ENCODE data around the gene MAP3K5.

MAP3K5 gene

DNA sequence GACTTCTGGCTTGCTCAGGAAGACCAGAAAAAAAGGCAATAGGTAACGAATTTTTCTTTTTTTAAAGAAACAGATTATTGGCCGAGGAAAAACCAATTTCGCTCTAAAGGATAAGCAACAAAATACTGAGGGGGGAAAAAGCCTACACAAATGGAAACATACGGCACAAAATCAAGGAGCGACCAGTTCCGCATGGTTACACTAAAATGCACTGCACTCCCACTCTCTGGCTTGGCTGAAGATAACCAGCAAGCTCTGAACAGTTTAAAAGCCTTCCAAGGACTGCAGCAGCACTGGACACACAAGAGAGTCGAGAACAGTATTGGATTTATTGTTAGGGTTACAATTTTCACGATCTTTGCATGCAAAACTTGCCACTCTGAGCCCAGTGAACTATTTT, 241.2 kb downstream of the MAP3K5 start:
- Histone ChIP-seq H3K9me3 (no peaks in the 10 kb centered on the region), H3K4me1 (peaks cover 0 to 20% (median 8%) of the 10 kb centered on the region in 4 donors), H3K27me3 (peaks cover 0 to 2% of the 10 kb centered on the region in 2 donors), H3K4me3 (peak overlapping the region; percentile 72 to 81), H3K36me3 (peaks cover 8 to 14% (median 11%) of the 10 kb centered on the region in 3 donors), H3K27ac (peak overlapping the region in 1 of 2 donors; percentile 41)
- intact Hi-C loops (cut with DNase I; ENCODE audit: low total_unique reads): no loop called here
- TF ChIP-seq, protein P1, sequence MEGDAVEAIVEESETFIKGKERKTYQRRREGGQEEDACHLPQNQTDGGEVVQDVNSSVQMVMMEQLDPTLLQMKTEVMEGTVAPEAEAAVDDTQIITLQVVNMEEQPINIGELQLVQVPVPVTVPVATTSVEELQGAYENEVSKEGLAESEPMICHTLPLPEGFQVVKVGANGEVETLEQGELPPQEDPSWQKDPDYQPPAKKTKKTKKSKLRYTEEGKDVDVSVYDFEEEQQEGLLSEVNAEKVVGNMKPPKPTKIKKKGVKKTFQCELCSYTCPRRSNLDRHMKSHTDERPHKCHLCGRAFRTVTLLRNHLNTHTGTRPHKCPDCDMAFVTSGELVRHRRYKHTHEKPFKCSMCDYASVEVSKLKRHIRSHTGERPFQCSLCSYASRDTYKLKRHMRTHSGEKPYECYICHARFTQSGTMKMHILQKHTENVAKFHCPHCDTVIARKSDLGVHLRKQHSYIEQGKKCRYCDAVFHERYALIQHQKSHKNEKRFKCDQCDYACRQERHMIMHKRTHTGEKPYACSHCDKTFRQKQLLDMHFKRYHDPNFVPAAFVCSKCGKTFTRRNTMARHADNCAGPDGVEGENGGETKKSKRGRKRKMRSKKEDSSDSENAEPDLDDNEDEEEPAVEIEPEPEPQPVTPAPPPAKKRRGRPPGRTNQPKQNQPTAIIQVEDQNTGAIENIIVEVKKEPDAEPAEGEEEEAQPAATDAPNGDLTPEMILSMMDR (IDR thresholded peaks at IDR 0.05): no peak
- no peak for DNase-seq

DNA sequence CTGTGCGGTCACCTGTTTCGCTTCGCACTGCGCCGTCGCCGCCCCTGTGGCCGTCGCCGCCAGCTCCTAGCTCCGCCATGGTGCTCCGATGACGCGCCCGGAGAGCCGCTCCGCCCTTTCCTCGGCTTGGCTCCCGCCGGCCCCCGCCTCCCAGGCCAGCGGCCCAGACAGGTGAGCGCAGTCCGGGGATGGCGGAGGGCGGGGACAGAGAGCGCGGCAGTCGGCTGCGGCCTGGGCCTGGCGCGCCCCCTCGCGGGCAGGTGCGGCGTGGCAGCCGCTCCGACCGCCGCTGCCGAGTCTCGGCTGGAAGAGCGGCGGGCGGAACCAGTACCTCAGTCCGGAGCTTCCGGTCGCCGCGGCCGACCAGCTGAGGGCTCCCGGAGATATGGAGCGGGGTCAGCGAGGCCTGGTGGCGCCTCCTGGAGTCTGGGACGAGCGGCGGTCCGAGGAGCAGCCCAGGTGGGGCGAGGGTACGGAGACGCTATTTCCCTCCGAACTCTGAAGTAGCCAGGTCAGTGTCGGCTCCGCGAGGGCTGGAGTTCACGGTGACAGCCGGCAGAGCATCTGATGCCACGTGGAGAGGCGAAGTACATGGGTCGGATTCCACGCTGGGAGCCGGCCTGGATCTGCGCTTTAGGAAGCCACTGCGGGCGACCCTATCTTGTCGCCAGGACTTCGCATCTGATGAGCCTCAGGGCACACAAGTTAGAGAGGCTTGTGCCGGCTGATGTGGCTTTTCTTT, 241.8 kb downstream of the MAP3K5 start, which contains the start of gene MAP7:
TSS of gene MAP7 (minus strand) at position 93 of the 742 bp plus-strand sequence. CDS start at position 79, 14 bp downstream.
- no peaks in the 10 kb centered on the region for H3K9me3 ChIP-seq
- H3K36me3 ChIP-seq: peaks cover 5 to 8% (median 6%) of the 10 kb centered on the region in 3 donors
- intact Hi-C loops (cut with DNase I; ENCODE audit: low total_unique reads): no loop called here
- TF ChIP-seq, protein P1 (IDR thresholded peaks at IDR 0.05): peak; percentile 81 to 89
- H3K4me3 ChIP-seq: peak within 1 kb of the TSS; percentile 72 to 81
- peaks cover 0 to 2% of the 10 kb centered on the region in 2 donors for H3K27me3 ChIP-seq
- H3K27ac ChIP-seq: peak within 1 kb of the TSS; percentile 41 to 61
- peak; percentile 28 to 77 for DNase-seq
- H3K4me1 ChIP-seq: peaks cover 0 to 20% (median 8%) of the 10 kb centered on the region in 4 donors

DNA sequence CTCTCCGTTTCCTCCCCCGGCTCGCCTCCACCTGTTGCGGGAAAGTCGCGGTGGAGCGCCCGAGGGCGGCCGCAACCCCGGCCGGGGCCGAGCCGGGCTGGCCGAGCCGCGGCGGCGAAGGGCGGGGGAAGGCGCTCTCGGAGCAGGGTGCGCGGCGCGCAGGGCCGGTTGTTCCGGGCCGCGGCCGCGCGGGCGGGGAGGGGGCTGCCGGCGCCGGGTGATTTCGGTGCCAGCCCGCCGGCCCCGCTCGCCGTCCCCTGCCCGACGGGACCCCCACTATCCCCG, 242.3 kb downstream of the MAP3K5 start:
- intact Hi-C loops (cut with DNase I; ENCODE audit: low total_unique reads): no loop called here
- Histone ChIP-seq H3K9me3 (no peaks in the 10 kb centered on the region), H3K4me3 (peak overlapping the region; percentile 72 to 81), H3K4me1 (peaks cover 0 to 20% (median 8%) of the 10 kb centered on the region in 4 donors), H3K27ac (peak overlapping the region; percentile 41 to 61), H3K36me3 (peaks cover under 1 to 3% (median under 1%) of the 10 kb centered on the region in 3 donors), H3K27me3 (peaks cover 0 to 2% of the 10 kb centered on the region in 2 donors)
- no peak for DNase-seq
- TF ChIP-seq, protein P1 (IDR thresholded peaks at IDR 0.05): no peak

DNA sequence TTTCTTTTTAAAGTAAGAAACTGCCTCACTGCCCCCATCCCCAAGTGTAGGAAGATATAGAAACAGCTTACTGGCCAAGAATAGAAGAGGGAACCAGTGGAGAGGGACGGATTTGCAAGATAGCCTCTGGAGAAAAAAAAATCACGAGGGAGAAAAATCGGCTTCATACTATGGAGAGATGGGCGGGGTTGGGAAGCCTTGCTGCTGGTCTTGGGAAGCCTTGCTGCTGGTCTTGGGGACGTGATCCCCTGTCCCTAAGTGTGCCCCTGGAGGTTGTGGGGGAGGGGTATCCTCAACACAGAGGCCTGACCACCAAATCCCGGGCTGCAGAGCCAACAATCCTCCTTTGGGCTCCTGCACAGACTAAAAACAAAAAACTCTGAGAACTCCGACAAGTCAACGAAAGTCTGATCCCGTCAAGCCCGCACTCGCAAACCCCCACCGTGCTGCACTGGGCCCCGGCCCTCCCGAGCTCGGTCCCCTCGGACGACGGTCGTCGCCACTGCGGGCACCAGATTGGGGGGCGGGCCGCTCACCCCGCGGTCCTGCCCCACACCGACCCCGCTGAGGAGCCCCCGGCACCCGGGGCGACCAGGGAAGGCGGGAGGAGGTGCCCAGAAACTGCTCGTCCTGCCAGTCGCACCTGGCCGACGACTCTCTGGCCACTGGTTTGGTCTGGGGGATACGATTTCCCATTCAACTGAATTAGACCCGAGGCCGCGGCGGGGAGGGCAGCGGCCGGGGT, 242.8 kb downstream of the MAP3K5 start:
- peak overlapping the region; percentile 41 to 61 for H3K27ac ChIP-seq
- peaks cover 0 to 20% (median 8%) of the 10 kb centered on the region in 4 donors for H3K4me1 ChIP-seq
- no peaks in the 10 kb centered on the region for H3K36me3 ChIP-seq
- intact Hi-C loops (cut with DNase I; ENCODE audit: low total_unique reads): no loop called here
- no peak for DNase-seq
- peak overlapping the region; percentile 72 to 81 for H3K4me3 ChIP-seq
- no peaks in the 10 kb centered on the region for H3K9me3 ChIP-seq
- H3K27me3 ChIP-seq: peaks cover 0 to 2% of the 10 kb centered on the region in 2 donors
- TF ChIP-seq, protein P1 (IDR thresholded peaks at IDR 0.05): no peak

DNA sequence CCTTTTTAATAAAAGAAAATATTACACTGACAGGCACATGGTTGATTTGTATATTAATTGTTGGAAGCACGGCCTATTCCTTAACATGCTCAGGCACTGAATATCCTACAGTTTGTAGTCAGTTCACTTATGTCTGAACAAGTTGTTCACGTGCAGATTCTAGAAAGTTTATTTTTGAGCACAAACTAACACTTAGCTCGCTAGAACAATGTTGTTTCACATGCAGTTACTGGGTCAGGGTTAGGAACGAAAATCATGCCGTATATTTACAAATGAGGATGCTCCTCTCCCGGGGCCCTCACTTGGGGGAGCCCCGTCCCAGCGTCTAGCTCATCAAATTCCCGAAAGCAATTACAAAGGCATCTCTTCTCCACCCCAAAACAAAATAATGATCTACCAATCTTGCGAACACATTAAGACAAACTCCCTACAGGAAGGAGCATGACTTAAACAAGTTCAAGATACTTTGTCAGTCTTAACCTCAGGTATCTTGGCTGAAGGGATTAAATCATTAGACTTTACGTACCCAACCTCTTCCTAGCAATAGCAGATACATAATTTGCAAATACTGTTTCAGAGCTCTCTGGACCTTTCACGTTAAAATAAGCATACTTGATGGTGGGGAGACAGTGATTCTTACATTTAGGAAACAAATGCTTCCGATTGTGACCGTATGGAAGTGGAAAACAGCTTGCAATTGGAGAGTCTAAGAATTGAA, 243.5 kb downstream of the MAP3K5 start:
- intact Hi-C loops (cut with DNase I; ENCODE audit: low total_unique reads): no loop called here
- Histone ChIP-seq H3K4me1 (peaks cover 0 to 20% (median 8%) of the 10 kb centered on the region in 4 donors), H3K27ac (no peak overlapping the region), H3K27me3 (peaks cover 0 to 2% of the 10 kb centered on the region in 2 donors), H3K9me3 (no peaks in the 10 kb centered on the region), H3K4me3 (no peak overlapping the region), H3K36me3 (no peaks in the 10 kb centered on the region)
- no peak for DNase-seq
- TF ChIP-seq, protein P1 (IDR thresholded peaks at IDR 0.05): no peak
